Lung (tissue), 12 donors: ENCODE data around the gene TAP2. TPM values are rescaled to one million over a fixed set of nuclear protein-coding genes. Genes with fewer than 3 reads are reported as not detected.

Experiments
- ATAC-seq: fragments of 200-7000 bp; cut with Tn5 transposase; one replicate; pipeline ENCODE4 v1.9.1; 2020; ENCODE audit warnings: moderate number of reproducible peaks; ENCODE audit not compliant: insufficient read depth, low FRiP score
- DNase-seq, 3 donors: peaks; one replicate each; pipeline ENCODE4 v3.0.0-alpha.2; 2013 to 2017
- H3K27ac ChIP-seq, 2 donors: one replicate each; pipeline ENCODE4 v1.5.1; 2013; ENCODE audit warnings: mild to moderate bottlenecking in 2 of 2, moderate library complexity in 2 of 2, control low read depth in 1 of 2, inconsistent platforms in 1 of 2, low read depth in 1 of 2, low read length in 1 of 2
- H3K27me3 ChIP-seq, 3 donors: one replicate each; pipeline ENCODE4 v1.5.1; 2013; ENCODE audit warnings: low read length in 2 of 3; ENCODE audit not compliant: control insufficient read depth in 3 of 3, insufficient read depth in 3 of 3
- H3K36me3 ChIP-seq, 4 donors: one replicate each; pipeline ENCODE4 v1.5.1; 2013; ENCODE audit warnings: low read length in 4 of 4, mild to moderate bottlenecking in 1 of 4, moderate library complexity in 1 of 4; ENCODE audit not compliant: control insufficient read depth in 4 of 4, insufficient read depth in 4 of 4
- H3K4me1 ChIP-seq, 5 donors: one replicate each; pipeline ENCODE4 v1.5.1; 2013; ENCODE audit warnings: low read length in 5 of 5, mild to moderate bottlenecking in 2 of 5, moderate library complexity in 1 of 5; ENCODE audit not compliant: control insufficient read depth in 5 of 5, insufficient read depth in 5 of 5
- H3K4me3 ChIP-seq: one replicate; pipeline ENCODE4 v1.5.1; 2013; ENCODE audit warnings: mild to moderate bottlenecking, control low read depth, moderate library complexity
- H3K9ac ChIP-seq, 2 donors: one replicate each; pipeline ENCODE4 v1.5.1; 2013; ENCODE audit warnings: low read length in 2 of 2, control low read depth in 1 of 2; ENCODE audit not compliant: insufficient read depth in 1 of 2
- H3K9me3 ChIP-seq, 4 donors: one replicate each; pipeline ENCODE4 v1.5.1; 2013; ENCODE audit warnings: low read length in 3 of 4, mild to moderate bottlenecking in 1 of 4, moderate library complexity in 1 of 4; ENCODE audit not compliant: control insufficient read depth in 4 of 4, insufficient read depth in 3 of 4
- CTCF ChIP-seq: IDR thresholded peaks from 2 replicates; pipeline ENCODE4 v1.5.1; 2012; ENCODE audit warnings: mild to moderate bottlenecking; ENCODE audit errors: control extremely low read depth, extremely low read depth
- WGBS, 2 donors: extraction: QIAGEN DNeasy Blood & Tissue Kit; methylation state at CpG; one replicate each; pipeline ENCODE4 v1.1.7; 2013; 5-methylcytosine and 5-hydroxymethylcytosine counted together
- polyA plus RNA-seq, 2 donors: library from polyadenylated mRNA; stranded (reverse); fragments of 200-250 nt; gene quantifications; one replicate each; pipeline ENCODE4 v1.2.1, GENCODE V29; 2013
- total RNA-seq, 2 donors: library from RNA; depleted of rRNA in 1 of 2; stranded (reverse); fragments of >200 nt in 1 of 2; gene quantifications; one replicate each; pipeline ENCODE4 v1.2.1, GENCODE V29; 2014 to 2021
- donor health status: control.
- donor health status: control.
- donor health status: Bipolar disorder and iron deficiency.
- donor health status: healthy.
- donor health status: DM: yes; HTN: yes; CAD: no.

TAP2 gene
- total and polyA plus RNA-seq, 4 donors: 15.2 to 63.2 (median 42.0) TPM

DNA sequence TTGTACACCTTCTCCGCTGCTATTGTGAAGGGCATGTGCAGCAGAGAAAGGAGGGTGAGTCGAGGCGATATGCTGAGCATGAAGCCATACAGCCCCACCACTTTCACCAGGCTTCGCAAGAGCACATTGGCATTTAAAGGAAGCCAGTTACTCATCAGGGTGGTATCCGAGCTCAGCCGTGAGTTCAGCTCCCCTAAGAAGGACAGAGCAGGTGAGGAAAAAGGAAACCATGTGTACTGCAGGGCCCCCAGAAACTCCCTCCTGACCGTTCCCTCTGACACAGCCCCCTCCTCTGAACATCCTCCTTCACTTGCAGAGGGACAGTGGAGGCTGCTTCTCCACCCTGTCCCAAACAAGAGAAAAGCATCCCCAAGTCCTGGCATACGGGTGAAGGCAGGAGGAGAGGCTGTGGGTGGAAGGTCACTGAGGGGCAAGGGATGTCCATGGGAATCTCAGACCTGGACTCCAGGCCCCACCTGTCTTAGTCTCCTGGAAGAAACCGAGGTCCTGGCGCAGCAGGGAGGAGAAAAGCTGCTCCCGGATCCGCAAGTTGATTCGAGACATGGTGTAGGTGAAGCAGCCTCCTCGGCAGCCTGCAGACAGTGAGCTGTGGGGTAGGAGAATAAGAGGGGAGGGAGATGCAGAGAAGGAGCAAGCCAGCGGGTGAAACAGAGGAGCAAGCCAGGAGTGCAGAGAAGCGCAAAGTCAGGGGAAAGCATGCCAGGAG is 3.2 kb downstream of the TAP2 start:
- peaks cover 3 to 19% (median 7%) of the 10 kb centered on the region in 4 donors for H3K36me3 ChIP-seq
- no peak for TF ChIP-seq CTCF

DNA sequence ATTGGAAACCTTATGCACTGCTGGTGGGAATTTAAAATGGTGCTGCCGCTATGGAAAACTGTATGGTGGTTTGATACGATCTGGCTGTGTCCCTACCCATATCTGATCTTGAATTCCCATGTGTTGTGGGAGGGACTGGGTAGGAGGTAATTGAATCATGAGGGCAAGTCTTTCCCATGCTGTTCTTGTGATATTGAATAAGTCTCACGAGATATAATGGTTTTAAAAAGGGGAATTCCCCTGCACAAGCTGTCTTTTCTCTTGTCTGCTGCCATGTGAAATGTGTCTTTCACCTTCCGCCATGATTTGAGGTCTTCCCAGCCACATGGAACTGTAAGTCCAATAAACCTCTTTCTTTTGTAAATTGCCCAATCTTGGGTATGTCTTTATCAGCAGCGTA is 4.9 kb downstream of the TAP2 start:
- TF ChIP-seq CTCF: no peak
- Histone ChIP-seq H3K27me3 (no peaks in the 10 kb centered on the region), H3K4me3 (no peak overlapping the region), H3K36me3 (peaks cover 7 to 32% (median 7%) of the 10 kb centered on the region in 4 donors), H3K9ac (no peak overlapping the region), H3K9me3 (no peaks in the 10 kb centered on the region), H3K4me1 (peaks cover 0 to 8% (median 2%) of the 10 kb centered on the region in 5 donors), H3K27ac (no peak overlapping the region)
- WGBS, 2 donors: 85 to 86% methylated on average over 5 of the region's 5 CpGs
- ATAC-seq: no peak
- DNase-seq: no peak

More for the DNA sequence above, 3.2 kb downstream of the TAP2 start:
- Histone ChIP-seq H3K9me3 (no peaks in the 10 kb centered on the region), H3K27ac (no peak overlapping the region), H3K4me1 (peaks cover 0 to 8% (median 2%) of the 10 kb centered on the region in 5 donors), H3K9ac (no peak overlapping the region), H3K4me3 (no peak overlapping the region), H3K27me3 (no peaks in the 10 kb centered on the region)
- ATAC-seq (no peak), DNase-seq (no peak)
- 96% methylated on average over 16 of the region's 16 CpGs for WGBS, 2 donors

DNA sequence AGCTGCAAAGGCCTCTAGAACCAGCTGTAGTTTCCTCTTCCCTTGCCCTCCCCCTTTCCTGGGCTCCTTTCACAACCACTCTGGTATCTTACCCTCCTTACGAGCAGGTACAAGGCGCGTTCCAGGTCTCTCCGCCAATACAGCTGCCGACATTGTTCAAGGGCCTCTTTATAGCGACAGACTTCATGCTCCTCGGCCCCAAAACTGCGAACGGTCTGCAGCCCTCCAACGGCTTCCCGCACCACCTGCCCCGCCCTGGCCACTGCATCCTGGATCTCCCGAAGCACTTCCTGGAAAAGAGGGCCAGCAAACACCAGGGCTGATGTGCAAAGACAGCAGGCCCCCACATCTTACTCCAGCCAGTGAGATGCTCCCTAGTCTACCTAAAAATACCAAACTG is 6.0 kb downstream of the TAP2 start:
- no peak for TF ChIP-seq CTCF
- no peak overlapping the region for H3K4me3 ChIP-seq
- H3K9me3 ChIP-seq: no peaks in the 10 kb centered on the region
- DNase-seq: no peak
- ATAC-seq: no peak
- no peak overlapping the region for H3K9ac ChIP-seq
- H3K4me1 ChIP-seq: peaks cover 0 to 3% (median 0%) of the 10 kb centered on the region in 5 donors
- H3K27ac ChIP-seq: no peak overlapping the region
- H3K27me3 ChIP-seq: no peaks in the 10 kb centered on the region
- 74 to 85% methylated on average over 13 of the region's 13 CpGs for WGBS, 2 donors
- peaks cover 7 to 35% (median 10%) of the 10 kb centered on the region in 4 donors for H3K36me3 ChIP-seq
